ENCODE data around the gene PTPN23. TPM values are rescaled to one million over a fixed set of nuclear protein-coding genes. Genes with fewer than 3 reads are reported as not detected.

PTPN23 gene
- polyA plus RNA-seq, 3 donors from 2014 or later, result 0.62 to 7.1 (median 0.68) TPM

GRCh38 chr3:47380026-47380600 is 708 bp upstream of the PTPN23 start:
- DNase-seq, result no peak
- H3K36me3 Mint-ChIP-seq, result no peaks in the 10 kb centered on the region
- H3K27ac Mint-ChIP-seq, result peak overlapping the region; percentile 98 to 100 (median 99)
- peak overlapping the region; percentile 92 to 100 (median 98) for H3K4me3 Mint-ChIP-seq
- peaks cover 36 to 42% of the 10 kb centered on the region in 2 donors for H3K4me1 Mint-ChIP-seq
- peaks cover 8 to 16% (median 11%) of the 10 kb centered on the region in 3 donors for H3K27me3 Mint-ChIP-seq (ENCODE audit: low read depth in 3 of 3)
- H3K9me3 Mint-ChIP-seq, result no peaks in the 10 kb centered on the region

GRCh38 chr3:47381317-47382157 is 716 bp downstream of the PTPN23 start:
- H3K27ac Mint-ChIP-seq, result peak overlapping the region; percentile 98 to 100 (median 99)
- peak; percentile 70 to 76 (median 74) for DNase-seq
- no peaks in the 10 kb centered on the region for H3K36me3 Mint-ChIP-seq
- H3K4me1 Mint-ChIP-seq, result peaks cover 43 to 54% of the 10 kb centered on the region in 2 donors
- peaks cover 8 to 16% (median 11%) of the 10 kb centered on the region in 3 donors for H3K27me3 Mint-ChIP-seq (ENCODE audit: low read depth in 3 of 3)
- peak overlapping the region; percentile 92 to 100 (median 98) for H3K4me3 Mint-ChIP-seq
- H3K9me3 Mint-ChIP-seq, result no peaks in the 10 kb centered on the region

GRCh38 chr3:47384425-47384824 is 3.6 kb downstream of the PTPN23 start:
- no peaks in the 10 kb centered on the region for H3K9me3 Mint-ChIP-seq
- H3K4me3 Mint-ChIP-seq, result no peak overlapping the region
- DNase-seq, result no peak
- H3K4me1 Mint-ChIP-seq, result peaks cover 43 to 63% of the 10 kb centered on the region in 2 donors
- H3K36me3 Mint-ChIP-seq, result no peaks in the 10 kb centered on the region
- H3K27me3 Mint-ChIP-seq (ENCODE audit: low read depth in 3 of 3), result peaks cover 8 to 16% (median 11%) of the 10 kb centered on the region in 3 donors
- H3K27ac Mint-ChIP-seq, result peak overlapping the region in 1 of 6 donors; percentile 55

GRCh38 chr3:47385007-47385406 is 4.2 kb downstream of the PTPN23 start:
- H3K27me3 Mint-ChIP-seq (ENCODE audit: low read depth in 3 of 3), result peaks cover 8 to 12% (median 11%) of the 10 kb centered on the region in 3 donors
- H3K4me1 Mint-ChIP-seq, result peaks cover 37 to 58% of the 10 kb centered on the region in 2 donors
- no peaks in the 10 kb centered on the region for H3K36me3 Mint-ChIP-seq
- DNase-seq, result no peak
- peak overlapping the region in 1 of 6 donors; percentile 53 for H3K27ac Mint-ChIP-seq
- no peaks in the 10 kb centered on the region for H3K9me3 Mint-ChIP-seq
- H3K4me3 Mint-ChIP-seq, result no peak overlapping the region

GRCh38 chr3:47385796-47386195 is 5.0 kb downstream of the PTPN23 start:
- no peak overlapping the region for H3K4me3 Mint-ChIP-seq
- peaks cover 0 to 3% (median 0%) of the 10 kb centered on the region in 3 donors for H3K36me3 Mint-ChIP-seq
- DNase-seq, result no peak
- peak overlapping the region in 3 of 6 donors; percentile 35 to 80 (median 78) for H3K27ac Mint-ChIP-seq
- peaks cover 33 to 57% of the 10 kb centered on the region in 2 donors for H3K4me1 Mint-ChIP-seq
- H3K27me3 Mint-ChIP-seq (ENCODE audit: low read depth in 3 of 3), result peaks cover 3 to 7% (median 4%) of the 10 kb centered on the region in 3 donors
- H3K9me3 Mint-ChIP-seq, result no peaks in the 10 kb centered on the region

GRCh38 chr3:47392933-47393332 is 12.1 kb downstream of the PTPN23 start:
- peaks cover 0 to 3% (median 0%) of the 10 kb centered on the region in 3 donors for H3K36me3 Mint-ChIP-seq
- H3K9me3 Mint-ChIP-seq, result no peaks in the 10 kb centered on the region
- H3K27me3 Mint-ChIP-seq (ENCODE audit: low read depth in 3 of 3), result no peaks in the 10 kb centered on the region
- peak overlapping the region in 1 of 6 donors; percentile 20 for H3K27ac Mint-ChIP-seq
- H3K4me1 Mint-ChIP-seq, result peaks cover 29 to 62% of the 10 kb centered on the region in 2 donors
- no peak for DNase-seq
- no peak overlapping the region for H3K4me3 Mint-ChIP-seq

- Mint-ChIP-seq H3K4me3 (peak overlapping the region in 1 of 5 donors; percentile 28), H3K27ac (peak overlapping the region in 5 of 6 donors; percentile 7 to 76 (median 58))
Measured at GRCh38 chr3:47394140-47394870, 13.5 kb downstream of the PTPN23 start.

GRCh38 chr3:47394881-47395280 is 14.1 kb downstream of the PTPN23 start:
- Mint-ChIP-seq H3K36me3 (peaks cover 0 to 3% (median 0%) of the 10 kb centered on the region in 3 donors), H3K9me3 (no peaks in the 10 kb centered on the region), H3K27me3 (ENCODE audit: low read depth in 3 of 3) (peaks cover 0 to 3% (median 0%) of the 10 kb centered on the region in 3 donors), H3K4me3 (peak overlapping the region in 1 of 5 donors; percentile 19), H3K27ac (peak overlapping the region in 3 of 6 donors; percentile 5 to 68 (median 20)), H3K4me1 (peaks cover 35 to 71% of the 10 kb centered on the region in 2 donors)
- DNase-seq, result no peak

More at GRCh38 chr3:47394140-47394870, 13.5 kb downstream of the PTPN23 start:
- peaks cover 0 to 3% (median 0%) of the 10 kb centered on the region in 3 donors for H3K36me3 Mint-ChIP-seq
- DNase-seq, result no peak
- H3K27me3 Mint-ChIP-seq (ENCODE audit: low read depth in 3 of 3), result peaks cover 0 to 1% (median 0%) of the 10 kb centered on the region in 3 donors
- H3K9me3 Mint-ChIP-seq, result no peaks in the 10 kb centered on the region
- H3K4me1 Mint-ChIP-seq, result peaks cover 32 to 65% of the 10 kb centered on the region in 2 donors

GRCh38 chr3:47398228-47398627 is 17.4 kb downstream of the PTPN23 start:
- H3K27ac Mint-ChIP-seq, result peak overlapping the region in 1 of 6 donors; percentile 50
- no peak for DNase-seq
- H3K4me3 Mint-ChIP-seq, result no peak overlapping the region
- peaks cover 0 to 3% (median 0%) of the 10 kb centered on the region in 3 donors for H3K27me3 Mint-ChIP-seq (ENCODE audit: low read depth in 3 of 3)
- peaks cover 25 to 53% of the 10 kb centered on the region in 2 donors for H3K4me1 Mint-ChIP-seq
- H3K9me3 Mint-ChIP-seq, result no peaks in the 10 kb centered on the region
- H3K36me3 Mint-ChIP-seq, result no peaks in the 10 kb centered on the region

- DNase-seq, result no peak
- no peaks in the 10 kb centered on the region for H3K36me3 Mint-ChIP-seq
- H3K4me3 Mint-ChIP-seq, result no peak overlapping the region
- H3K27me3 Mint-ChIP-seq (ENCODE audit: low read depth in 3 of 3), result peaks cover 0 to 5% (median 3%) of the 10 kb centered on the region in 3 donors
- H3K27ac Mint-ChIP-seq, result peak overlapping the region in 2 of 6 donors; percentile 12 to 58
- H3K9me3 Mint-ChIP-seq, result no peaks in the 10 kb centered on the region
- peaks cover 23 to 46% of the 10 kb centered on the region in 2 donors for H3K4me1 Mint-ChIP-seq
Measured at GRCh38 chr3:47399016-47399415, 18.2 kb downstream of the PTPN23 start.

GRCh38 chr3:47399531-47400270 is 18.9 kb downstream of the PTPN23 start:
- DNase-seq, result no peak
- Mint-ChIP-seq H3K36me3 (no peaks in the 10 kb centered on the region), H3K27me3 (ENCODE audit: low read depth in 3 of 3) (peaks cover 0 to 5% (median 3%) of the 10 kb centered on the region in 3 donors), H3K27ac (peak overlapping the region in 1 of 6 donors; percentile 58), H3K9me3 (no peaks in the 10 kb centered on the region), H3K4me3 (no peak overlapping the region), H3K4me1 (peaks cover 16 to 39% of the 10 kb centered on the region in 2 donors)

- Mint-ChIP-seq H3K4me1 (peaks cover 2 to 8% of the 10 kb centered on the region in 2 donors), H3K27ac (no peak overlapping the region), H3K4me3 (no peak overlapping the region), H3K9me3 (no peaks in the 10 kb centered on the region), H3K27me3 (ENCODE audit: low read depth in 3 of 3) (peaks cover 0 to 5% (median 0%) of the 10 kb centered on the region in 3 donors), H3K36me3 (no peaks in the 10 kb centered on the region)
- no peak for DNase-seq
Measured at GRCh38 chr3:47404431-47404876, 23.6 kb downstream of the PTPN23 start.
